GM23248 (cell line): ENCODE measurements around the gene SGO1.

Experiments
- EZH2 ChIP-seq: fragments of 200-600 bp; sonication (generic); IDR thresholded peaks from 2 replicates; pipeline ENCODE4 v1.6.1; 2018; ENCODE audit warnings: antibody characterized with exemption, mild to moderate bottlenecking; ENCODE audit not compliant: insufficient read depth, poor library complexity, severe bottlenecking
- EZH2phosphoT487 ChIP-seq: fragments of 200-600 bp; sonication (generic); IDR thresholded peaks from 2 replicates; pipeline ENCODE4 v1.6.1; 2018; ENCODE audit warnings: antibody characterized with exemption, moderate library complexity, mild to moderate bottlenecking, low read depth; ENCODE audit not compliant: insufficient read depth

- no peak for TF ChIP-seq EZH2
- no peak for TF ChIP-seq EZH2phosphoT487
Observed at GRCh38 chr3:20190991-20191390, 5.0 kb upstream of the SGO1 start.
